PFSK-1 (cell line): ENCODE results near the gene ATP10A.

ENCODE experiments used
- FOXP2 ChIP-seq: optimal IDR thresholded peaks from 2 replicates; pipeline ENCODE3; 2011; ENCODE audit warnings: borderline replicate concordance, control low read depth, inconsistent platforms; ENCODE audit not compliant: insufficient read depth; ENCODE audit errors: extremely low read length, extremely low read depth
- POLR2AphosphoS5 ChIP-seq: IDR thresholded peaks from 2 replicates; pipeline ENCODE4 v1.6.1; 2012; ENCODE audit warnings: low read depth, mild to moderate bottlenecking, control low read depth, low read length, moderate library complexity
- SIN3A ChIP-seq: IDR thresholded peaks from 2 replicates; pipeline ENCODE4 v1.6.1; 2012; ENCODE audit warnings: mild to moderate bottlenecking, low read length, moderate library complexity, borderline replicate concordance; ENCODE audit not compliant: insufficient read depth
- TAF1 ChIP-seq: IDR thresholded peaks from 2 replicates; pipeline ENCODE4 v1.6.1; 2012; ENCODE audit warnings: low read length, control low read depth, borderline replicate concordance; ENCODE audit not compliant: insufficient read depth
- TF ChIP-seq, protein P1 (sequence below), 2 experiments: IDR thresholded peaks; 2 replicates each; pipeline versions ENCODE4 v1.6.1 to v1.8.0; 2011 to 2012; ENCODE audit warnings: low read depth in 2 of 2, low read length in 2 of 2, control low read depth in 1 of 2, inconsistent platforms in 1 of 2, mild to moderate bottlenecking in 1 of 2, moderate library complexity in 1 of 2; ENCODE audit not compliant: insufficient read depth in 1 of 2

Gene ATP10A

DNA sequence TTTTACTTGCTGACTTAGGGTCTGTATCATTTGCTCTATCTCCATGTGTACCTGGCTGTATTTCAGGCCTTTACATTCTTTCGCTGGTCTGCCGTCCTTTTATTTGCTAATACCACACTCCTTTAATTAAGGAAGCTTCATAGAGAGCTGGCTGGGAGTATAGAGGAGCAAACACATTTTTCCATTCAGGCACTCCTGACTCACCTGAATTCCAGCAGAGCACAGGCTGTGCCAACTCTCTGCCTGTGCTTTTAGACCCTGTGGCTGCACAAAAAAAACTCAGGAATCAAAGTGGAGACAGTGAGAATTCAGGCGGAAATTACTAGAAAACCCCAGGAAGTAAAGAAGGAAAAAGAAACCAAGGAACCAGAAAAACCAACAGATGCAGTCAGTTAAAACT is 29.0 kb upstream of the ATP10A start:
- TF ChIP-seq SIN3A (no peak), POLR2AphosphoS5 (no peak), TAF1 (no peak)
- TF ChIP-seq, protein P1, sequence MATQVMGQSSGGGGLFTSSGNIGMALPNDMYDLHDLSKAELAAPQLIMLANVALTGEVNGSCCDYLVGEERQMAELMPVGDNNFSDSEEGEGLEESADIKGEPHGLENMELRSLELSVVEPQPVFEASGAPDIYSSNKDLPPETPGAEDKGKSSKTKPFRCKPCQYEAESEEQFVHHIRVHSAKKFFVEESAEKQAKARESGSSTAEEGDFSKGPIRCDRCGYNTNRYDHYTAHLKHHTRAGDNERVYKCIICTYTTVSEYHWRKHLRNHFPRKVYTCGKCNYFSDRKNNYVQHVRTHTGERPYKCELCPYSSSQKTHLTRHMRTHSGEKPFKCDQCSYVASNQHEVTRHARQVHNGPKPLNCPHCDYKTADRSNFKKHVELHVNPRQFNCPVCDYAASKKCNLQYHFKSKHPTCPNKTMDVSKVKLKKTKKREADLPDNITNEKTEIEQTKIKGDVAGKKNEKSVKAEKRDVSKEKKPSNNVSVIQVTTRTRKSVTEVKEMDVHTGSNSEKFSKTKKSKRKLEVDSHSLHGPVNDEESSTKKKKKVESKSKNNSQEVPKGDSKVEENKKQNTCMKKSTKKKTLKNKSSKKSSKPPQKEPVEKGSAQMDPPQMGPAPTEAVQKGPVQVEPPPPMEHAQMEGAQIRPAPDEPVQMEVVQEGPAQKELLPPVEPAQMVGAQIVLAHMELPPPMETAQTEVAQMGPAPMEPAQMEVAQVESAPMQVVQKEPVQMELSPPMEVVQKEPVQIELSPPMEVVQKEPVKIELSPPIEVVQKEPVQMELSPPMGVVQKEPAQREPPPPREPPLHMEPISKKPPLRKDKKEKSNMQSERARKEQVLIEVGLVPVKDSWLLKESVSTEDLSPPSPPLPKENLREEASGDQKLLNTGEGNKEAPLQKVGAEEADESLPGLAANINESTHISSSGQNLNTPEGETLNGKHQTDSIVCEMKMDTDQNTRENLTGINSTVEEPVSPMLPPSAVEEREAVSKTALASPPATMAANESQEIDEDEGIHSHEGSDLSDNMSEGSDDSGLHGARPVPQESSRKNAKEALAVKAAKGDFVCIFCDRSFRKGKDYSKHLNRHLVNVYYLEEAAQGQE (IDR thresholded peaks at IDR 0.05; ENCODE audit: insufficient read depth in 1 of 2, low read depth in 2 of 2, low read length in 2 of 2) = no peak

DNA sequence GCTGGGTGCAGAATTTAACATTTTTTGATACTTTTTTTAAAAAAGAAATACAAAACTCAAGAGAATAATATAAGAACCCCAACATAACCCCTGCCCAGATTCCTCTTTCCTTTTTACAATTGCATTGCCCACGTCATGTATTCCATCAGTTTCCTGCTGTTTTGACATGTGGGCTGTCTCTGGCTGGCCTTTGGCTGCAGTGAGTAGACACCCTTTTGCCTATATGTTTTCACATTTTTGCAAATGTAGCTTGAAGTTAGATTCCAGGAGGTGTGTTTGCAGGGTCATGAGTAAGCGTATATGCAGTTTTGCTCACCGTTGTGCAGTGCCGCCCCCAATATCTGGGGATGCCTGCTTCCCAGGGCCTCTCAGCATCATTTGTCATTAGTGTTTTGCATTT is 28.0 kb upstream of the ATP10A start:
- TF ChIP-seq POLR2AphosphoS5 = no peak
- TF ChIP-seq TAF1 = no peak
- no peak for TF ChIP-seq FOXP2
- TF ChIP-seq SIN3A = no peak
- TF ChIP-seq, protein P1 (IDR thresholded peaks at IDR 0.05; ENCODE audit: insufficient read depth in 1 of 2, low read depth in 2 of 2, low read length in 2 of 2) = no peak

DNA sequence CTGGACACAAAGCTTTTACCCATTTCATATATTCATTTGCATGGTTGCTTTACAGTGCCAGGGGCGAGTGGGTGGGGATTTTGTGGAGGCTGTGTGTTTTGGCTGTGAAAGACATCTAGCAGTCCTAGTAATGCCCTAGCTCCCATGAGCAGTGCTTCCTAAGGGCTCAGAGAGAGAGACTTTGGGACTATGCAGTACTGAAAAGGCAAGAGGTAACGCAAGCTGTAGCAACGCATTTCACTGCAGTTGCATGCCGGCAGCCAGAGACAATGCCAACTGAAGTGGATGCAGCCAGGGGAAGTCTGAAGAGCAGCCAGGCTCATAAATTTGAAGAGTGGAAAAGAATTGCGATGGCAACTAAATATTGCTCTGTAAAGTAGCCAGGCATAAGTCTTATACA is 27.4 kb upstream of the ATP10A start:
- TF ChIP-seq FOXP2 = no peak
- TF ChIP-seq POLR2AphosphoS5 = no peak
- no peak for TF ChIP-seq TAF1
- no peak for TF ChIP-seq SIN3A
- TF ChIP-seq, protein P1 (IDR thresholded peaks at IDR 0.05; ENCODE audit: insufficient read depth in 1 of 2, low read depth in 2 of 2, low read length in 2 of 2) = no peak

- TF ChIP-seq FOXP2 (no peak), TAF1 (no peak), POLR2AphosphoS5 (no peak), SIN3A (no peak)
- TF ChIP-seq, protein P1 (IDR thresholded peaks at IDR 0.05; ENCODE audit: insufficient read depth in 1 of 2, low read depth in 2 of 2, low read length in 2 of 2) = no peak
Observed at GRCh38 chr15:25887870-25888269, 24.7 kb upstream of the ATP10A start.

GRCh38 chr15:25886498-25887140 is 23.5 kb upstream of the ATP10A start:
- TF ChIP-seq POLR2AphosphoS5 = no peak
- TF ChIP-seq, protein P1 (IDR thresholded peaks at IDR 0.05; ENCODE audit: insufficient read depth in 1 of 2, low read depth in 2 of 2, low read length in 2 of 2) = no peak
- no peak for TF ChIP-seq TAF1
- TF ChIP-seq SIN3A = no peak
- TF ChIP-seq FOXP2 = no peak
